ENCODE data around the gene MBNL2. TPM values are rescaled to one million over a fixed set of nuclear protein-coding genes. Genes with fewer than 3 reads are reported as not detected.

MBNL2 gene
- total and polyA plus RNA-seq, 10 of the 15 experiments (the other 5 are each of a cell fraction or from before 2014, with no cell fraction given): 1.6 to 9.7 (median 6.7) TPM

DNA sequence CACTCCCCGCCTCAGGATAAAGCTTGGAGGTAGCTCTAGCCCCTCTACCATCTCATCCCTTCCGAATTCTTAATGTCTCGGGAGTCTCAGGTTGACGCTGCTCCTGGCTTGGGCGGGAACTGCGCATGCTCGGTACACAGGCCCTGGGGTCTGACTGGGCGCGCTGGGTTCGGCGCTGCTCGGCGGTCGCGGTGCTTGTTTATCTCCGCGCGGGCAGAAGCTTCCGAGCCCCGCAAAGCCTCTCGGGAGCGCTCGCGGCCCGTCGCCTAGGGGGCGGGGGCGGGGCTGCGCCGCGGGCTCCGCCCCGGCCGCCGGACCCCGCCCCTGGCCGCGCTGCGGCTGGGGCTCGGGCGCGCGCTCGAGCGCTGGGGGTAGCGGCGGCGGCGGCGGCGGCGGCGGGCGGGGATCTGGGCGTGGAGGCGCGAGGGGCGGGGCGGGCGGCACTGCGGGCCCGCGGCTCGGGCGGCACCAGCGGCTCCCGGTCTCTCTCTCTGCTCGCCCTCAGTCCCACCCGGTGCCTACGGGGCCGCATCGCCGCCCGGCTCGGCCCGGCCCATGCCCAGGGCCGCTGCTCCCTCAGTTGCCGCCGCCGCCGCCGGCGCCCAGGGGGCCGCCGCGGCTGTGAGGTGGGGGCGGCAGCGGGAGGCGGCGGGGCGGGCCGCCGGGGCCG is 211.7 kb downstream of the MBNL2 start, which contains the start of gene RAP2A (continued):
- TF ChIP-seq HDAC2 (IDR thresholded peaks at IDR 0.05): no peak
- TF ChIP-seq, protein P1, sequence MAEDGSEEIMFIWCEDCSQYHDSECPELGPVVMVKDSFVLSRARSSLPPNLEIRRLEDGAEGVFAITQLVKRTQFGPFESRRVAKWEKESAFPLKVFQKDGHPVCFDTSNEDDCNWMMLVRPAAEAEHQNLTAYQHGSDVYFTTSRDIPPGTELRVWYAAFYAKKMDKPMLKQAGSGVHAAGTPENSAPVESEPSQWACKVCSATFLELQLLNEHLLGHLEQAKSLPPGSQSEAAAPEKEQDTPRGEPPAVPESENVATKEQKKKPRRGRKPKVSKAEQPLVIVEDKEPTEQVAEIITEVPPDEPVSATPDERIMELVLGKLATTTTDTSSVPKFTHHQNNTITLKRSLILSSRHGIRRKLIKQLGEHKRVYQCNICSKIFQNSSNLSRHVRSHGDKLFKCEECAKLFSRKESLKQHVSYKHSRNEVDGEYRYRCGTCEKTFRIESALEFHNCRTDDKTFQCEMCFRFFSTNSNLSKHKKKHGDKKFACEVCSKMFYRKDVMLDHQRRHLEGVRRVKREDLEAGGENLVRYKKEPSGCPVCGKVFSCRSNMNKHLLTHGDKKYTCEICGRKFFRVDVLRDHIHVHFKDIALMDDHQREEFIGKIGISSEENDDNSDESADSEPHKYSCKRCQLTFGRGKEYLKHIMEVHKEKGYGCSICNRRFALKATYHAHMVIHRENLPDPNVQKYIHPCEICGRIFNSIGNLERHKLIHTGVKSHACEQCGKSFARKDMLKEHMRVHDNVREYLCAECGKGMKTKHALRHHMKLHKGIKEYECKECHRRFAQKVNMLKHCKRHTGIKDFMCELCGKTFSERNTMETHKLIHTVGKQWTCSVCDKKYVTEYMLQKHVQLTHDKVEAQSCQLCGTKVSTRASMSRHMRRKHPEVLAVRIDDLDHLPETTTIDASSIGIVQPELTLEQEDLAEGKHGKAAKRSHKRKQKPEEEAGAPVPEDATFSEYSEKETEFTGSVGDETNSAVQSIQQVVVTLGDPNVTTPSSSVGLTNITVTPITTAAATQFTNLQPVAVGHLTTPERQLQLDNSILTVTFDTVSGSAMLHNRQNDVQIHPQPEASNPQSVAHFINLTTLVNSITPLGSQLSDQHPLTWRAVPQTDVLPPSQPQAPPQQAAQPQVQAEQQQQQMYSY (CRISPR knock-in tag; IDR thresholded peaks at IDR 0.05): no peak
- TF ChIP-seq EZH2 (IDR thresholded peaks at IDR 0.05; ENCODE audit: borderline replicate concordance, control insufficient read depth, low read depth, low read length): no peak
- TF ChIP-seq, protein P2, sequence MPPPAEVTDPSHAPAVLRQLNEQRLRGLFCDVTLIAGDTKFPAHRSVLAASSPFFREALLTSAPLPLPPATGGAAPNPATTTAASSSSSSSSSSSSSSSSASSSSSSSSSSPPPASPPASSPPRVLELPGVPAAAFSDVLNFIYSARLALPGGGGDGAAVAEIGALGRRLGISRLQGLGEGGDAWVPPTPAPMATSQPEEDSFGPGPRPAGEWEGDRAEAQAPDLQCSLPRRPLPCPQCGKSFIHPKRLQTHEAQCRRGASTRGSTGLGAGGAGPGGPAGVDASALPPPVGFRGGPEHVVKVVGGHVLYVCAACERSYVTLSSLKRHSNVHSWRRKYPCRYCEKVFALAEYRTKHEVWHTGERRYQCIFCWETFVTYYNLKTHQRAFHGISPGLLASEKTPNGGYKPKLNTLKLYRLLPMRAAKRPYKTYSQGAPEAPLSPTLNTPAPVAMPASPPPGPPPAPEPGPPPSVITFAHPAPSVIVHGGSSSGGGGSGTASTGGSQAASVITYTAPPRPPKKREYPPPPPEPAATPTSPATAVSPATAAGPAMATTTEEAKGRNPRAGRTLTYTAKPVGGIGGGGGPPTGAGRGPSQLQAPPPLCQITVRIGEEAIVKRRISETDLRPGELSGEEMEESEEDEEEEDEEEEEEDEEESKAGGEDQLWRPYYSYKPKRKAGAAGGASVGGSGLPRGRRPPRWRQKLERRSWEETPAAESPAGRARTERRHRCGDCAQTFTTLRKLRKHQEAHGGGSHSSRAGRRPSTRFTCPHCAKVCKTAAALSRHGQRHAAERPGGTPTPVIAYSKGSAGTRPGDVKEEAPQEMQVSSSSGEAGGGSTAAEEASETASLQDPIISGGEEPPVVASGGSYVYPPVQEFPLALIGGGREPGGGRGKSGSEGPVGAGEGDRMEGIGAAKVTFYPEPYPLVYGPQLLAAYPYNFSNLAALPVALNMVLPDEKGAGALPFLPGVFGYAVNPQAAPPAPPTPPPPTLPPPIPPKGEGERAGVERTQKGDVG (CRISPR knock-in tag; IDR thresholded peaks at IDR 0.05): no peak
- peak; percentile 61; the same call in 1 of the 2 replicates for TF ChIP-seq STAT1 (conservative IDR thresholded peaks at IDR 0.05)
- no peak for TF ChIP-seq SREBF2 (IDR thresholded peaks at IDR 0.05; ENCODE audit: low read length)
- no peak; the same call in 1 of the 2 replicates for TF ChIP-seq SMARCA5 (IDR thresholded peaks at IDR 0.05)
- TF ChIP-seq, protein P3, sequence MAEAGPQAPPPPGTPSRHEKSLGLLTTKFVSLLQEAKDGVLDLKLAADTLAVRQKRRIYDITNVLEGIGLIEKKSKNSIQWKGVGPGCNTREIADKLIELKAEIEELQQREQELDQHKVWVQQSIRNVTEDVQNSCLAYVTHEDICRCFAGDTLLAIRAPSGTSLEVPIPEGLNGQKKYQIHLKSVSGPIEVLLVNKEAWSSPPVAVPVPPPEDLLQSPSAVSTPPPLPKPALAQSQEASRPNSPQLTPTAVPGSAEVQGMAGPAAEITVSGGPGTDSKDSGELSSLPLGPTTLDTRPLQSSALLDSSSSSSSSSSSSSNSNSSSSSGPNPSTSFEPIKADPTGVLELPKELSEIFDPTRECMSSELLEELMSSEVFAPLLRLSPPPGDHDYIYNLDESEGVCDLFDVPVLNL (IDR thresholded peaks at IDR 0.05; ENCODE audit: low read depth, low read length): peak; percentile 83
- TF ChIP-seq, protein P4, sequence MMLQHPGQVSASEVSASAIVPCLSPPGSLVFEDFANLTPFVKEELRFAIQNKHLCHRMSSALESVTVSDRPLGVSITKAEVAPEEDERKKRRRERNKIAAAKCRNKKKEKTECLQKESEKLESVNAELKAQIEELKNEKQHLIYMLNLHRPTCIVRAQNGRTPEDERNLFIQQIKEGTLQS (IDR thresholded peaks at IDR 0.05; ENCODE audit: borderline replicate concordance, extremely low read depth, low read depth, low read length): no peak
- TF ChIP-seq PAX5 (IDR thresholded peaks at IDR 0.05; ENCODE audit: borderline replicate concordance, low read depth, low read length): no peak
- TF ChIP-seq, protein P5, sequence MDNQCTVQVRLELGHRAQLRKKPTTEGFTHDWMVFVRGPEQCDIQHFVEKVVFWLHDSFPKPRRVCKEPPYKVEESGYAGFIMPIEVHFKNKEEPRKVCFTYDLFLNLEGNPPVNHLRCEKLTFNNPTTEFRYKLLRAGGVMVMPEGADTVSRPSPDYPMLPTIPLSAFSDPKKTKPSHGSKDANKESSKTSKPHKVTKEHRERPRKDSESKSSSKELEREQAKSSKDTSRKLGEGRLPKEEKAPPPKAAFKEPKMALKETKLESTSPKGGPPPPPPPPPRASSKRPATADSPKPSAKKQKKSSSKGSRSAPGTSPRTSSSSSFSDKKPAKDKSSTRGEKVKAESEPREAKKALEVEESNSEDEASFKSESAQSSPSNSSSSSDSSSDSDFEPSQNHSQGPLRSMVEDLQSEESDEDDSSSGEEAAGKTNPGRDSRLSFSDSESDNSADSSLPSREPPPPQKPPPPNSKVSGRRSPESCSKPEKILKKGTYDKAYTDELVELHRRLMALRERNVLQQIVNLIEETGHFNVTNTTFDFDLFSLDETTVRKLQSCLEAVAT (IDR thresholded peaks at IDR 0.05): no peak; the same call in 1 of the 2 replicates
- no peak for TF ChIP-seq STAT3 (IDR thresholded peaks at IDR 0.05; ENCODE audit: low read depth, low read length)
- no peak for TF ChIP-seq IRF4 (IDR thresholded peaks at IDR 0.05; ENCODE audit: low read depth, low read length)
- TF ChIP-seq, protein P6, sequence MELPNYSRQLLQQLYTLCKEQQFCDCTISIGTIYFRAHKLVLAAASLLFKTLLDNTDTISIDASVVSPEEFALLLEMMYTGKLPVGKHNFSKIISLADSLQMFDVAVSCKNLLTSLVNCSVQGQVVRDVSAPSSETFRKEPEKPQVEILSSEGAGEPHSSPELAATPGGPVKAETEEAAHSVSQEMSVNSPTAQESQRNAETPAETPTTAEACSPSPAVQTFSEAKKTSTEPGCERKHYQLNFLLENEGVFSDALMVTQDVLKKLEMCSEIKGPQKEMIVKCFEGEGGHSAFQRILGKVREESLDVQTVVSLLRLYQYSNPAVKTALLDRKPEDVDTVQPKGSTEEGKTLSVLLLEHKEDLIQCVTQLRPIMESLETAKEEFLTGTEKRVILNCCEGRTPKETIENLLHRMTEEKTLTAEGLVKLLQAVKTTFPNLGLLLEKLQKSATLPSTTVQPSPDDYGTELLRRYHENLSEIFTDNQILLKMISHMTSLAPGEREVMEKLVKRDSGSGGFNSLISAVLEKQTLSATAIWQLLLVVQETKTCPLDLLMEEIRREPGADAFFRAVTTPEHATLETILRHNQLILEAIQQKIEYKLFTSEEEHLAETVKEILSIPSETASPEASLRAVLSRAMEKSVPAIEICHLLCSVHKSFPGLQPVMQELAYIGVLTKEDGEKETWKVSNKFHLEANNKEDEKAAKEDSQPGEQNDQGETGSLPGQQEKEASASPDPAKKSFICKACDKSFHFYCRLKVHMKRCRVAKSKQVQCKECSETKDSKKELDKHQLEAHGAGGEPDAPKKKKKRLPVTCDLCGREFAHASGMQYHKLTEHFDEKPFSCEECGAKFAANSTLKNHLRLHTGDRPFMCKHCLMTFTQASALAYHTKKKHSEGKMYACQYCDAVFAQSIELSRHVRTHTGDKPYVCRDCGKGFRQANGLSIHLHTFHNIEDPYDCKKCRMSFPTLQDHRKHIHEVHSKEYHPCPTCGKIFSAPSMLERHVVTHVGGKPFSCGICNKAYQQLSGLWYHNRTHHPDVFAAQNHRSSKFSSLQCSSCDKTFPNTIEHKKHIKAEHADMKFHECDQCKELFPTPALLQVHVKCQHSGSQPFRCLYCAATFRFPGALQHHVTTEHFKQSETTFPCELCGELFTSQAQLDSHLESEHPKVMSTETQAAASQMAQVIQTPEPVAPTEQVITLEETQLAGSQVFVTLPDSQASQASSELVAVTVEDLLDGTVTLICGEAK (IDR thresholded peaks at IDR 0.05; ENCODE audit: borderline replicate concordance): no peak
- TF ChIP-seq ZBED1 (IDR thresholded peaks at IDR 0.05; ENCODE audit: borderline replicate concordance): no peak

Data from GM12878 (cell line).